Stomach (tissue), 9 donors: ENCODE measurements around the gene CLN3. TPM values are rescaled to one million over a fixed set of nuclear protein-coding genes. Genes with fewer than 3 reads are reported as not detected.

Experiments
- DNase-seq, 2 donors: peaks; one replicate each; pipeline versions ENCODE4 v3.0.0 to v3.0.0-alpha.2; 2013 to 2019
- H3K27ac ChIP-seq, 5 donors: fragments of 200-600 bp in 4 of 5; sonication (generic) in 4 of 5; one replicate each; pipeline ENCODE4 v1.5.1; 2013 to 2019; ENCODE audit warnings: mild to moderate bottlenecking in 1 of 5, moderate library complexity in 1 of 5
- H3K27me3 ChIP-seq, 3 donors: fragments of 200-600 bp; sonication (generic); one replicate each; pipeline ENCODE4 v1.5.1; 2017 to 2019; ENCODE audit warnings: mixed run types in 1 of 3
- H3K36me3 ChIP-seq, 4 donors: fragments of 200-600 bp; sonication (generic); 1 replicate in 3 of 4; 2 replicates in 1 of 4; pipeline ENCODE4 v1.5.1; 2016 to 2019
- H3K4me1 ChIP-seq, 4 donors: fragments of 200-600 bp; sonication (generic); one replicate each; pipeline ENCODE4 v1.5.1; 2016 to 2019
- H3K4me3 ChIP-seq, 4 donors: fragments of 200-600 bp; sonication (generic) in 3 of 4; one replicate each; pipeline ENCODE4 v1.5.1; 2016 to 2019; ENCODE audit warnings: mild to moderate bottlenecking in 1 of 4
- H3K9me3 ChIP-seq, 4 donors: fragments of 200-600 bp; sonication (generic); one replicate each; pipeline ENCODE4 v1.5.1; 2016 to 2019
- EP300 ChIP-seq: sonication (generic); formaldehyde crosslinking; IDR thresholded peaks from one replicate; pipeline ENCODE4 v1.6.1; 2017; ENCODE audit warnings: antibody characterized with exemption
- POLR2A ChIP-seq, 4 donors: fragments of 450-650 bp; IDR thresholded peaks; one replicate each; pipeline ENCODE4 v1.6.1; 2016; ENCODE audit warnings: antibody characterized with exemption in 4 of 4, control low read depth in 2 of 4, mild to moderate bottlenecking in 1 of 4, moderate library complexity in 1 of 4
- POLR2AphosphoS5 ChIP-seq, 3 donors: sonication (generic); formaldehyde crosslinking; IDR thresholded peaks; one replicate each; pipeline ENCODE4 v1.6.1; 2016; ENCODE audit warnings: antibody characterized with exemption in 3 of 3
- WGBS, 5 donors: extraction: QIAGEN DNeasy Blood & Tissue Kit in 3 of 5; methylation state at CpG; one replicate each; pipeline versions ENCODE4 v1.1.5 to v1.1.7; 2013 to 2018; 5-methylcytosine and 5-hydroxymethylcytosine counted together
- intact Hi-C: fragments of 100-400 bp; cut with DNase I; formaldehyde crosslinking; loops from one replicate; pipeline ENCODE4 v1.15.1; 2023; ENCODE audit warnings: low total_unique reads
- polyA plus RNA-seq, 3 donors: library from polyadenylated mRNA; stranded (reverse); fragments of 200-250 nt; gene quantifications; one replicate each; pipeline ENCODE4 v1.2.3, GENCODE V29; 2013
- total RNA-seq, 5 donors: library from RNA; depleted of rRNA; stranded (reverse); fragments of >200 nt; gene quantifications; one replicate each; pipeline versions ENCODE4 v1.1.0 to v1.2.3, GENCODE V29; 2014 to 2016
- TF ChIP-seq, protein P1 (sequence below), 7 experiments: fragments of 450-650 bp in 4 of 7; fragments of 200-600 bp in 3 of 7; sonication (generic) in 3 of 7; IDR thresholded peaks; one replicate each; pipeline ENCODE4 v1.5.1; 2016 to 2019; ENCODE audit warnings: antibody characterized with exemption in 7 of 7, control low read depth in 2 of 7, mild to moderate bottlenecking in 1 of 7
- donor health status: healthy with polysubstance abuse.
- donor health status: Bipolar disorder and iron deficiency.
- donor health status: healthy.

Gene CLN3
- total and polyA plus RNA-seq, 8 donors: 6.6 to 55.6 (median 21.4) TPM

GRCh38 chr16:28498666-28499381 is 7.0 kb upstream of the CLN3 start:
- intact Hi-C loops: no loop called here
- Histone ChIP-seq H3K9me3 (no peaks in the 10 kb centered on the region), H3K27ac (no peak overlapping the region), H3K4me3 (no peak overlapping the region), H3K4me1 (peaks cover 0 to 14% (median 0%) of the 10 kb centered on the region in 4 donors), H3K27me3 (peaks cover 0 to 5% (median 0%) of the 10 kb centered on the region in 3 donors), H3K36me3 (peaks cover 0 to 7% (median 0%) of the 10 kb centered on the region in 4 donors)
- DNase-seq: no peak
- 85 to 91% (median 87%) methylated on average over 13 to 15 of the region's 15 CpGs for WGBS, 5 donors
- TF ChIP-seq POLR2A (IDR thresholded peaks at IDR 0.05): no peak
- TF ChIP-seq, protein P1, sequence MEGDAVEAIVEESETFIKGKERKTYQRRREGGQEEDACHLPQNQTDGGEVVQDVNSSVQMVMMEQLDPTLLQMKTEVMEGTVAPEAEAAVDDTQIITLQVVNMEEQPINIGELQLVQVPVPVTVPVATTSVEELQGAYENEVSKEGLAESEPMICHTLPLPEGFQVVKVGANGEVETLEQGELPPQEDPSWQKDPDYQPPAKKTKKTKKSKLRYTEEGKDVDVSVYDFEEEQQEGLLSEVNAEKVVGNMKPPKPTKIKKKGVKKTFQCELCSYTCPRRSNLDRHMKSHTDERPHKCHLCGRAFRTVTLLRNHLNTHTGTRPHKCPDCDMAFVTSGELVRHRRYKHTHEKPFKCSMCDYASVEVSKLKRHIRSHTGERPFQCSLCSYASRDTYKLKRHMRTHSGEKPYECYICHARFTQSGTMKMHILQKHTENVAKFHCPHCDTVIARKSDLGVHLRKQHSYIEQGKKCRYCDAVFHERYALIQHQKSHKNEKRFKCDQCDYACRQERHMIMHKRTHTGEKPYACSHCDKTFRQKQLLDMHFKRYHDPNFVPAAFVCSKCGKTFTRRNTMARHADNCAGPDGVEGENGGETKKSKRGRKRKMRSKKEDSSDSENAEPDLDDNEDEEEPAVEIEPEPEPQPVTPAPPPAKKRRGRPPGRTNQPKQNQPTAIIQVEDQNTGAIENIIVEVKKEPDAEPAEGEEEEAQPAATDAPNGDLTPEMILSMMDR (IDR thresholded peaks at IDR 0.05): no peak
- no peak for TF ChIP-seq POLR2AphosphoS5 (IDR thresholded peaks at IDR 0.05)
- TF ChIP-seq EP300: no peak

DNA sequence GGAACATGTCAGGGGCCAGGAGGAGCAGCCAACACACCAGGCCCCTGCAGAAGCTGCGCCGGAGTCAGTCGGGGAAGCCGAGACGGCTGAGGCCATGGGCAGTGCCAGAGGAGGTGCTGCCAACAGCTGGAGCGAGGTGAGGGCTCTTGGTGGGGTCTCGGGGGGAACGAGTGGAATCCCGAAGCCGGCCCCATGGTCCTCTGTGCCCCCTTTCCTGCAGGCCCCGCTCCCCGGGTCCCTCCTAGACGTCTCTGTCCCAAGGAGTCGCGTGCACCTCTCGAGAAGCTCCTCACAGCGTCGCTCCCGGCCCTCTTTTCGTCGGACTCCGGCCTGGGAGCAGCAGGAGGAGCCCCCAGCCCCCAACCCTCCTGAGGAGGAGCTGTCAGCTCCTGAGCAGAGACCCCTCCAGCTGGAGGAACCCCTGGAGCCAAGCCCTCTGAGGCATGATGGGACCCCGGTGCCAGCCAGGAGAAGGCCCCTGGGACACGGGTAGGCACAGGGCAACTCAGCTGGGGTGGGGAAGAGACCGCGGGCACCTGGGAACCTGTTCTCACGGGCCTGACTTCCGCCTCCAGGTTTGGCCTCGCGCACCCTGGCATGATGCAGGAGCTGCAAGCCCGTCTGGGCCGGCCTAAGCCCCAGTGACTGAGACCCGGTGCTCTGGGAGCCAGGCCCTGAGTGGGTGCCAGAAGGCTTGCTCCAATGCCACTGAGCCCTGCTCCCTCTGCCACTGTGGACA is 6.2 kb upstream of the CLN3 start:
- no peak overlapping the region for H3K27ac ChIP-seq
- peaks cover 0 to 7% (median 0%) of the 10 kb centered on the region in 4 donors for H3K36me3 ChIP-seq
- no peaks in the 10 kb centered on the region for H3K9me3 ChIP-seq
- DNase-seq: no peak
- WGBS, 5 donors: 80 to 86% (median 83%) methylated on average over 22 to 33 of the region's 33 CpGs
- peaks cover 0 to 1% (median 0%) of the 10 kb centered on the region in 3 donors for H3K27me3 ChIP-seq
- no peak overlapping the region for H3K4me3 ChIP-seq
- H3K4me1 ChIP-seq: peaks cover 0 to 20% (median under 1%) of the 10 kb centered on the region in 4 donors
- intact Hi-C loops: no loop called here
- TF ChIP-seq POLR2AphosphoS5 (IDR thresholded peaks at IDR 0.05) (no peak), POLR2A (IDR thresholded peaks at IDR 0.05) (no peak), EP300 (no peak)
- TF ChIP-seq, protein P1 (IDR thresholded peaks at IDR 0.05): no peak

DNA sequence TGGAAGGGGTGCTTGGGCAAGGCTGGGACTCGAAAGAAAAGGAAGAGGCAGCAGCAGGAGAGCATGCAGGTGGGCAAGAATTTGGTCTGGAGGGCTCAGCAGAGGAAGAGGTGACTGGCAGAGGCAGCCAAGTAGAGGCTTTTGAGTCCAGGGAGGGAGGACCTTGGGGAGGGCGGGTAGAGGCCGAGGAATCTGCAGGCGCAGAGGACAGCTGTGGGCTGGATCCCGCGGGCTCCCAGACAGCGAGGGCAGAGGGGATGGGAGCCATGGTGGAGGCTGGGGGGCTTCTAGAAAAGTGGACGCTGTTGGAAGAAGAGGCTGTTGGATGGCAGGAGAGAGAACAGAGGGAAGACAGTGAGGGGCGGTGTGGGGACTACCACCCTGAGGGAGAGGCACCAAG is 5.5 kb upstream of the CLN3 start:
- Histone ChIP-seq H3K9me3 (no peaks in the 10 kb centered on the region), H3K36me3 (peaks cover 0 to 7% (median 0%) of the 10 kb centered on the region in 4 donors), H3K4me1 (peaks cover 0 to 26% (median 6%) of the 10 kb centered on the region in 4 donors), H3K27me3 (no peaks in the 10 kb centered on the region), H3K27ac (no peak overlapping the region), H3K4me3 (no peak overlapping the region)
- intact Hi-C loops: no loop called here
- DNase-seq: no peak
- TF ChIP-seq POLR2AphosphoS5 (IDR thresholded peaks at IDR 0.05) (no peak), POLR2A (IDR thresholded peaks at IDR 0.05) (no peak), EP300 (no peak)
- TF ChIP-seq, protein P1 (IDR thresholded peaks at IDR 0.05): no peak
- WGBS, 5 donors: 84 to 91% (median 87%) methylated on average over 9 of the region's 9 CpGs

DNA sequence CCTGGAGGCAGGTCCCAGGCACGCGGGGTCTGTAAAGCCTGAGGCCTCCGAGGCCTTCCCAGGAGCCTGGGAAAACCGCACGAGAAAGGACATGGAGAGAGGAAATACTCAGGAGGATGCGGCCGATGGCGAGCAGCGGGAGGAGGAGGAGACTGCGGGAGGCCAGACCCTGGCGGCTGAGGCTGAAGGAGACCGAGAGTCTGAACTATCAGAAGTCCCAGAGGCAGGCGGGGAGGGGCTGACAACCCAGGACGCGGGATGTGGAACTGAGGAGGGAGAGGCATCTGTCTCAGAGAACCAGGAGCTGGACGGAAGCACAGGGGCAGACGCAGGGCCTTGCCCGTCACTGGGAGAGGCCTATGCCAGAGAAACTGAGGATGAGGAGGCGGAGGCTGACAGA is 5.0 kb upstream of the CLN3 start:
- intact Hi-C loops: no loop called here

More for the DNA sequence above, 5.0 kb upstream of the CLN3 start:
- Histone ChIP-seq H3K4me3 (no peak overlapping the region), H3K27me3 (no peaks in the 10 kb centered on the region), H3K9me3 (no peaks in the 10 kb centered on the region), H3K27ac (no peak overlapping the region), H3K4me1 (peaks cover 0 to 28% (median 7%) of the 10 kb centered on the region in 4 donors), H3K36me3 (peaks cover 0 to 7% (median 0%) of the 10 kb centered on the region in 4 donors)
- WGBS, 5 donors: 75 to 84% (median 84%) methylated on average over 19 of the region's 19 CpGs
- TF ChIP-seq EP300: no peak
- no peak for TF ChIP-seq POLR2A (IDR thresholded peaks at IDR 0.05)
- TF ChIP-seq, protein P1 (IDR thresholded peaks at IDR 0.05): no peak
- no peak for TF ChIP-seq POLR2AphosphoS5 (IDR thresholded peaks at IDR 0.05)
- DNase-seq: no peak
